ENCODE data around the gene PLAAT3. TPM values are rescaled to one million over a fixed set of nuclear protein-coding genes. Genes with fewer than 3 reads are reported as not detected.

Gene PLAAT3
- total and polyA plus RNA-seq, 12 donors, result 31.8 to 138 (median 56.9) TPM

- TF ChIP-seq CTCF (IDR thresholded peaks at IDR 0.05), result no peak
- no peak for TF ChIP-seq POLR2A (IDR thresholded peaks at IDR 0.05)
- no peaks in the 10 kb centered on the region for H3K36me3 ChIP-seq (replicated peaks in 1 of 2)
- intact Hi-C loops (cut with DNase I), result no loop called here
- WGBS, 4 donors, result 85 to 88% (median 87%) methylated on average over 3 of the region's 3 CpGs
- H3K4me3 ChIP-seq, result no peak overlapping the region
- peak in 1 of 7 donors; percentile 17 for DNase-seq
- no peak overlapping the region for H3K27ac ChIP-seq
- H3K4me1 ChIP-seq (replicated peaks in 1 of 2), result peaks cover 0 to 5% of the 10 kb centered on the region in 2 donors
- no peaks in the 10 kb centered on the region for H3K9me3 ChIP-seq (replicated peaks in 1 of 3)
- no peaks in the 10 kb centered on the region for H3K27me3 ChIP-seq
These were observed 44.7 kb downstream of the PLAAT3 start for GRCh38 chr11:63569570-63569969.

DNA sequence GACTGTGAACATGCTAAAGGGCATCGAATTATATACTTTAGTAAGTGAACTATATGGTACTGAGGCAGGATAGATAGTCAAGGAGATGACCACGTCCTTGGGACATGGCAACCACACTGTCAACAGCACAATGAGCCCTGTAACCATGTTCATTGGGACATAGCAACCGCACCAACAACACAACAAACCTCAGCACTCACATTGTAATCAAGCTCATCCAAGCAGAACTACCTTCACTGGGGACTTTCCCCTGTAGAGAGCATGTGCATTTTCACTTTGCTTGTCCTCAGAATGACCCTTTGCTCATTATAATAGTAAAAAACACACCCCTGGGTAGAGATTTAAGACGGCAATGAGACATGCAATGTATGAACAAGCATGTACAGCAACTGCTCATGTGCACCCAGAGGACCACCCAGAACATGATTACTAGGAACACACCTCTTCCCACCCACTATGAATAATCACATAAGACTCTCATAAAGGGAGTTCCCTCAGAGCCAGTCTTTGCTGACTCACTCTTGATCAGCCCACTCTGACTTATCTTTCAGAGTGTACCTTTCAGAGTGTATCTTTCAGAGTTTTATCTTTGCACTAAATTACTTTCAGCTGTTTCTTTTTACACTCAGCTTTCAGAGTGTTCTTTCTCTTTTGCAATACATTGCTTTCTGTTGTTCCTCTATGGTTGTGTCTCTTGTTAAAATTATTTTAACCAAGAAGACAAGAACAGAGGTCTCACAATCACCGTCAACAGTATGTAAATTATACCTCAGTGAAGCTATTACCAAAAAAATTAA lies 47.0 kb downstream of the PLAAT3 start:
- WGBS, 4 donors, result 49 to 55% (median 50%) methylated on average over 5 of the region's 5 CpGs
- Histone ChIP-seq H3K4me1 (replicated peaks in 1 of 2) (peaks cover 0 to 5% of the 10 kb centered on the region in 2 donors), H3K36me3 (replicated peaks in 1 of 2) (no peaks in the 10 kb centered on the region), H3K27me3 (no peaks in the 10 kb centered on the region), H3K27ac (peak overlapping the region in 1 of 5 donors; percentile 55), H3K9me3 (replicated peaks in 1 of 3) (no peaks in the 10 kb centered on the region), H3K4me3 (no peak overlapping the region)
- DNase-seq, result peak in 3 of 7 donors; percentile 31 to 40 (median 31)
- intact Hi-C loops (cut with DNase I), result no loop called here
- no peak for TF ChIP-seq POLR2A (IDR thresholded peaks at IDR 0.05)
- TF ChIP-seq CTCF (IDR thresholded peaks at IDR 0.05), result no peak

DNA sequence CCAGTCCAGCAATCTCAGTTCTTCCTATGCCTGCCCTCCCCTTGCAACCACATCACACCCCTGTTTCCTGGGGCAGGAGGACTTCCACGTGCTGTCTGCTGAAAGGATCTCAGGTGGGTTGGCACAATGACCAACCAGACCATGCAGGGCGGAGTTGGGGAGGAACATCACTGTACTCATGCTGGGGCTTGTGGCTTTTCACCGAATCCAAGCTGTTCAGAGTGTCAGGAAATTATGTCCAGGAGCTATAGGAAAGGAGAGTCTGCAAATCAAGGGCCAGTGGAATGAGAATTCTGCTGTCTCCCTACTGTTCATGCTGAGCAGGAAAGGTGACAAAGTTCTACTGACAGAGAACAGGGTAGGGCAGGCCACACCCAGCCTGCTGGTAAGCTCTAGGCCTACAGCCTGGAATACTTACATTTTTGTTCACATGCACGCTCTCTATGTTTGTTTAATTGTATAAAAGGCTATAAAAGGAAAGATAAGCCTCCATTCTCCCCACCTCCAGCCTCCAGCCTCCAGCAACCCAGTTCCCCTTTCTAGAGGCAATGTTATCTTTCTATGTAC lies 49.4 kb downstream of the PLAAT3 start:
- 84 to 89% (median 86%) methylated on average over 2 to 4 of the region's 4 CpGs for WGBS, 4 donors
- intact Hi-C loops (cut with DNase I), result no loop called here
- H3K4me3 ChIP-seq, result no peak overlapping the region

More for the DNA sequence above, 49.4 kb downstream of the PLAAT3 start:
- Histone ChIP-seq H3K36me3 (replicated peaks in 1 of 2) (no peaks in the 10 kb centered on the region), H3K27ac (no peak overlapping the region), H3K27me3 (no peaks in the 10 kb centered on the region), H3K4me1 (replicated peaks in 1 of 2) (peaks cover 0 to 5% of the 10 kb centered on the region in 2 donors), H3K9me3 (replicated peaks in 1 of 3) (no peaks in the 10 kb centered on the region)
- TF ChIP-seq CTCF (IDR thresholded peaks at IDR 0.05), result no peak
- no peak for DNase-seq

Data from adrenal gland (tissue), 12 donors.